Ishikawa (cell line): ENCODE measurements around the gene TFG.

Experiments
- CEBPB ChIP-seq: IDR thresholded peaks from 2 replicates; pipeline ENCODE4 v1.6.1; 2012
- CREB1 ChIP-seq: IDR thresholded peaks from 2 replicates; pipeline ENCODE4 v1.6.1; 2012; ENCODE audit warnings: low read depth
- EGR1 ChIP-seq: IDR thresholded peaks from 2 replicates; pipeline ENCODE4 v1.6.1; 2012
- EP300 ChIP-seq: IDR thresholded peaks from 2 replicates; pipeline ENCODE4 v1.6.1; 2012; ENCODE audit warnings: borderline replicate concordance
- FOXM1 ChIP-seq: IDR thresholded peaks from 2 replicates; pipeline ENCODE4 v1.6.1; 2012; ENCODE audit warnings: low read depth, borderline replicate concordance
- MAX ChIP-seq: IDR thresholded peaks from 2 replicates; pipeline ENCODE4 v1.6.1; 2012
- NFIC ChIP-seq: IDR thresholded peaks from 2 replicates; pipeline ENCODE4 v1.6.1; 2012
- RAD21 ChIP-seq: IDR thresholded peaks from 2 replicates; pipeline ENCODE4 v1.6.1; 2012; ENCODE audit warnings: low read depth
- REST ChIP-seq: IDR thresholded peaks from 2 replicates; pipeline ENCODE4 v1.6.1; 2012; ENCODE audit warnings: low read depth, mild to moderate bottlenecking
- TAF1 ChIP-seq: IDR thresholded peaks from 2 replicates; pipeline ENCODE4 v1.6.1; 2012; ENCODE audit warnings: low read depth, mild to moderate bottlenecking
- TCF12 ChIP-seq: IDR thresholded peaks from 2 replicates; pipeline ENCODE4 v1.6.1; 2012; ENCODE audit warnings: low read depth
- TEAD4 ChIP-seq: IDR thresholded peaks from 2 replicates; pipeline ENCODE4 v1.6.1; 2012
- YY1 ChIP-seq: IDR thresholded peaks from 2 replicates; pipeline ENCODE4 v1.6.1; 2012; ENCODE audit warnings: low read depth
- ZBTB7A ChIP-seq: IDR thresholded peaks from 2 replicates; pipeline ENCODE4 v1.6.1; 2012; ENCODE audit warnings: low read depth
- TF ChIP-seq, protein P1 (sequence below): IDR thresholded peaks from 2 replicates; pipeline ENCODE4 v1.6.1; 2012

The TFG gene

DNA sequence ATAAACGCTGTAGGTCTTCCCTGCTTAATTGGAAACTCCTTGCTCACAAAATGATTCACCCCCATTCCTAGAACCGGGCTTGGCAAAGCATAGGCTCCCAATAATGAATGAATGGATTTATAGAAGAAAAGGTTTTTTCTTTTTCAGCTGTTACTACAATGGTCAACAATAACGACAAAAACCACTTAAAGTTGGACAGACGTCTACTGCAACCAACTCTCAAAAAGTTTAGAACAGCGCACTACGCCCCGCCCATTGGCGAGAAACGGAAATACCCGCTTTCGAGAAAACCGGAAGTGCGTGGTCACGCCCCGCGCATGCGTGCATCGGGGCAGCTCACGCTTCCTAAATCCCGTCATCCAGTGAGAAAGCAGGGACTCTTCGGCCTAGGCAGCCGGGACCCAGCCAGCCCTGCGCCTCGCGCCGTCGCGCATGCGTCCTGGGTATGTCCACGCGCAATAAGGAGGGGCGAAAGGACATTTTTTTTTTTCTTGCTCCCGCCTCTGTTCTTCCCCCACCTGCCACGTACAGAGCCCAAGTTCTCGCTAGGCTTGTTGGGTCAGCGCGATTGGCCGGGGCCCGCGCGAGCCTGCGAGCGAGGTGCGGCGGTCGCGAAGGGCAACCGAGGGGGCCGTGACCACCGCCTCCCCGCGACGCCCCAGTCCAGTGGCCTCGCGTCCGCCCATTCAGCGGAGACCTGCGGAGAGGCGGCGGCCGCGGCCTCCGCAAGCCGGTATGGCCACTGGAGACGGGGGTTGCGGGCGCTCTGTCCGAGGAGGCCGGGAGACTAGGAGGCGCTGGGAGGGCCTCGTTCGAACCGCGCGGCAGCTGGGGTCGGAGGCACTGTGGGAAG is at the start of gene TFG:
TFG (plus strand) TSS at position 506 of the 853 bp plus-strand sequence. CDS start 4,192 bp downstream, outside the sequence.
- TF ChIP-seq RAD21 (no peak), REST (no peak), EP300 (no peak), TAF1 (peak; percentile 49; the same call in 1 of the 2 replicates), NFIC (0 out of 2 replicates have a peak, but pooled peaks have one; percentile 3), MAX (peak; percentile 69; the same call in 1 of the 2 replicates), CEBPB (no peak), EGR1 (no peak), FOXM1 (no peak), TCF12 (no peak), TEAD4 (0 out of 2 replicates have a peak, but pooled peaks have one; percentile 4), ZBTB7A (0 out of 2 replicates have a peak, but pooled peaks have one; percentile 28), CREB1 (peak; percentile 35; the same call in 1 of the 2 replicates), YY1 (no peak)
- TF ChIP-seq, protein P1, sequence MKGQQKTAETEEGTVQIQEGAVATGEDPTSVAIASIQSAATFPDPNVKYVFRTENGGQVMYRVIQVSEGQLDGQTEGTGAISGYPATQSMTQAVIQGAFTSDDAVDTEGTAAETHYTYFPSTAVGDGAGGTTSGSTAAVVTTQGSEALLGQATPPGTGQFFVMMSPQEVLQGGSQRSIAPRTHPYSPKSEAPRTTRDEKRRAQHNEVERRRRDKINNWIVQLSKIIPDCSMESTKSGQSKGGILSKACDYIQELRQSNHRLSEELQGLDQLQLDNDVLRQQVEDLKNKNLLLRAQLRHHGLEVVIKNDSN, result no peak

GRCh38 chr3:100662113-100662823 is 47.0 kb upstream of the TFG start:
- TF ChIP-seq EGR1, result no peak

DNA sequence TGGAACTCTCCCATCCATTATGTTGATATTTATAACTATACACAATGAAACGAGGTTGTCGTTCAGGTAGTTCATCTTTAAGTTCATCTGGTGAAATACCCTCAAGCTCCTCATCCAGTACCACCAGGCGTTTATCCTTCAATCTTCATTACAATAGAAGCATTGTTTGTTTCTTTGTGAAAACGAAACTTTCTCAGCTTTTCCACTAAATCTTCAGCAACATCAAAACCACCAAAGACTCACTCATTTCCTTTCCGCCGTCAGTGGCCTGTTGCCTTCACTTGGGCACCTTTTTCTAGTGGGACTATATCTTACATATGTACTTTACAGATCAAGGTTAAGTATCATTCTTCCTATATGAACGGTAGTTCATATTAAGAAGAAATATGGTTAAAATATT is 44.1 kb upstream of the TFG start:
- no peak for TF ChIP-seq EP300
- no peak for TF ChIP-seq FOXM1
- TF ChIP-seq YY1, result no peak
- TF ChIP-seq CREB1, result no peak
- TF ChIP-seq EGR1, result no peak
- TF ChIP-seq CEBPB, result no peak
- TF ChIP-seq MAX, result no peak
- no peak for TF ChIP-seq ZBTB7A

GRCh38 chr3:100666699-100667098 is 42.6 kb upstream of the TFG start:
- TF ChIP-seq CEBPB, result 0 out of 2 replicates have a peak, but pooled peaks have one; percentile 9

GRCh38 chr3:100681496-100681895 is 27.8 kb upstream of the TFG start:
- TF ChIP-seq EP300 (no peak), EGR1 (no peak), TAF1 (no peak), TEAD4 (no peak), YY1 (no peak), NFIC (no peak), TCF12 (no peak), REST (no peak), RAD21 (no peak), CREB1 (no peak), FOXM1 (no peak), ZBTB7A (no peak), CEBPB (no peak), MAX (no peak)
- TF ChIP-seq, protein P1, result no peak
